ENCODE data around the gene CFAP157.

GRCh38 chr9:127733614-127734013 lies 26.8 kb downstream of the CFAP157 start:
- TF ChIP-seq CTCF (IDR thresholded peaks at IDR 0.05) (no peak), EP300 (IDR thresholded peaks at IDR 0.05) (no peak)
